Stimulated activated CD4-positive, alpha-beta T cell treated with anti-CD3 and anti-CD28 coated beads, TNF-alpha, amount 100 ng/mL, for 48 hours (primary cell): ENCODE measurements around the gene BCL7A.
"Not testable (repeated sequence)": the region's sequence is repeated elsewhere in the genome, so short reads cannot be mapped to it uniquely, and the experiment has no call there.

Experiments
- DNase-seq, 3 donors: peaks; one replicate each; pipeline ENCODE4 v3.0.0-alpha.2; 2020; ENCODE audit warnings: low read depth in 3 of 3

BCL7A gene

DNA sequence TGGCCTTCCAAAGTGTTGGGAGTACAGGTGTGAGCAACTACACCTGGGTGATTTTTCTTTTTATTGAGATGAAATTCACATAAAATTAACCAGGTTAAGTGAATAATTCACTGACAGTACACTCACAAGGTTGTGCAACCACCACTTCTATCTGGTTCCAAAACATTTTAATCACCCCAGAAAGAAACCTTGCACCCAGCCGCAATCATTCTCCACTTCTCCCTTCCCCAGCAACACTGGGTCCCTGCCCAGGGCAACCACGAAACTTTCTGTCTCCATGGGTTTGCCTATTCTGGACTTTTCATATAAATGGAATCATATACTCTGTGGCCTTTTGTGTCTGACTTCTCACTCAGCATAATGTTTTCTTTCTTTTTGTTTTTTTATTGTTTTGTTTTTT is 30.6 kb downstream of the BCL7A start:
- DNase-seq = no peak

DNA sequence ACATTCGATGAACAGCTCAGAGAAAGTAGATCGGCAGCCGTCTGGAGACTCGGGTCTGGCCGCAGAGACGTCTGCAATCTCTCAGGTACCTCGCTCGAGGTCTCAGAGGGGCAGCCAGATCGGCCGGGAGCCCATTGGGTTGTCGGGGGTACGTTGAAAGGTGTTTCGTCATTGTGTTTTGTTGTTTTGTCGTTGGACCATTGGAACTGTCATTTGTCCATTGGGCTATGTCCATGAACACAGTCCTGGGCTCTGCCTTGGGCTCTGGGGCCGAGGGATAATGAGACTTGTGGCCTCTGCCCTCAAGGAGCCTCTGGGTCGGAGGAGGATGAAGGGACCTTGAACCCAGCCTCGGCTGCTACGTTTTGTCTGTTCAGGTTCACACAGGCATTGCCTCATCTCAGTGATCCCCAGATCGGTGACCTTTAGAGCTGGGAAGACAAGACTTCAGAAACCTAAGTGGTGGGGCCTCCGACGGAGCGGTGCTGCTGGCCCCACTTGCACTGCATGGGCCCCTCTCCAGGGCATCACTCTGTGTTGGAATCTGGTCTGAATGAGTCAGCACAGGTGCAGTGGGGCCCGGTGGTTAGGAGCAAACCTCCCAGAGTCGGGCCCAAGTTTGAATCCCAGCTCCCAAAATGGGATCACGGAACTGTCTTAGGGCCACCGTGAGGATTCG is 33.3 kb downstream of the BCL7A start:
- no peak for DNase-seq

GRCh38 chr12:122056406-122056805 is 34.7 kb downstream of the BCL7A start:
- not testable (repeated sequence) for DNase-seq

- DNase-seq = no peak
Measured at GRCh38 chr12:122057007-122057735, 35.5 kb downstream of the BCL7A start.

DNA sequence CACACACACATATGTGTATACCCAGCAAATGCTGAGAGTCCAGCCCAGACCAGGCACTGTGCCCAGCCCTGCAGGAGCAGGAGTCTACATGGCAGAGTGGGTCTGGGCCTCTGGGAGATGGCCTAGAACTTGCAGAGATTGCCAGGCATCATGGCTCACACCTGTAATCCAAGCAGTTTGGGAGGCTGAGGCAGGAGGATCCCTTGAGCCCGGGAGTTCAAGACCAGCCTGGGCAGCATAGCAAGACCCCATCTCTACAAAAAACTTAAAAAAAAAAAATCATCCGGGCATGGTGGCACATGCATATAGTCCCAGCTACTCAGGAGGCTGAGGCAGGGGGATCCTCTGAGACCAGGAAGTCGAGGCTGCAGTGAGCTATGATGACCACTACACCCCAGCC is 36.1 kb downstream of the BCL7A start:
- DNase-seq = no peak

GRCh38 chr12:122058549-122059149 is 37.0 kb downstream of the BCL7A start:
- DNase-seq = no peak

GRCh38 chr12:122059203-122059960 is 37.7 kb downstream of the BCL7A start:
- DNase-seq = no peak

DNA sequence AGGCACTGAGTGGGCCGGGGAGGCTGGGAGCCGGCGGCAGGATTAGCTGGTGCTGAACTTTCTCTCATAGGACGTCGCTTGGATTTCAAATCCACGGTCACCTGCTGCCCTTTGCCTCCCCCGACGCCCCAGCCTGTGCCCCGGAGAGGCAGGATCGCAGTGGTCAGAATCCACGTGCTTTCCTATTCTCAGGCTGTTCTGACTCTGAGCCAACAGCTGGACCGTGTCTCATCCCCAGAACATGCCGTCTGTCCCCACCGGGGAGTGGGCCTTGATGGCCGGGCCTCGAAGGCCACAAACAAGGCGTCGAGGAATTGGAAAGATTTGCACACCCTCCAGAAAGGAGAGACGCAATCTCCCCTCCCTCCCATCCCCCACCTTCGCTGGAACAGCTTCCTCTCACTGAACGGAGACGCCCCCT is 38.4 kb downstream of the BCL7A start:
- DNase-seq = no peak

GRCh38 chr12:122061253-122061652 is 39.6 kb downstream of the BCL7A start:
- no peak for DNase-seq

- no peak for DNase-seq
Measured at GRCh38 chr12:122062832-122063693, 41.4 kb downstream of the BCL7A start.

GRCh38 chr12:122063694-122064024 is 42.0 kb downstream of the BCL7A start:
- DNase-seq = no peak

DNA sequence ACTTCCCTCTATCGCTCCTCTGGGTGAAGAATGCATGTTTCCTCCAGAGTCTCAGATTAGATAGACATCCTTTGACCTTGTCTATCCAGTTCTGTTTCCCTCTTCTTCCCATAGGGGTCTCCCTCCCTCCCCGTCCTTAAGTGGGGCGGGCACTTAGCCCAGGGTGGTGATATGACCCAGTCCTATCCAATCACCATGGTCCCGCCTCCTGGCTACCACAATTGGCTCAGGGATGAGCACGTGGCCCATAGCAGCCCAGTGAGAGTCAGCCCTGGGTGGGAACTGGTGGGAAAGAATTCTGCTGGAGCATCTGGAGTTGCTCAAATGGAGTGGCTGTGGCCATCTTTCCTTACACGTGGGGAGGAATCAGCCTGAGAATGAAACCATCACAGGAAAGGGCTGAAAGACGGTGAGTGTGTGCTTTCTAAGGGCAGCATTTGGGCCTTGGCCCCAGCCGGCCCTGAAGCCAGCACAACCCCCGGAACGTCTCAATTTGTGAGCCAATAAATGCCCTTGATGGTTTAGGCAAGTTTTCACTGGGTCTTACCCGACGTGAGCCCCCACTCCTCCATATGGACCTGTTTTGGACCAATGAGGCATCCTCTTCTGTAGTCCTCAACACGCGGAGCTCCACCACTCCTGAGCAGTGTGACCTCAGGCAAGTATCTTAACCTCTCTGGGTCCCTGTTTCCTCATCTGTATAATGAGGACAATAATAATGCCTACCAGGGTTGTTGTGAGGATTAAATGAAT is 42.5 kb downstream of the BCL7A start:
- no peak for DNase-seq

GRCh38 chr12:122064780-122065588 is 43.3 kb downstream of the BCL7A start:
- DNase-seq = no peak

DNA sequence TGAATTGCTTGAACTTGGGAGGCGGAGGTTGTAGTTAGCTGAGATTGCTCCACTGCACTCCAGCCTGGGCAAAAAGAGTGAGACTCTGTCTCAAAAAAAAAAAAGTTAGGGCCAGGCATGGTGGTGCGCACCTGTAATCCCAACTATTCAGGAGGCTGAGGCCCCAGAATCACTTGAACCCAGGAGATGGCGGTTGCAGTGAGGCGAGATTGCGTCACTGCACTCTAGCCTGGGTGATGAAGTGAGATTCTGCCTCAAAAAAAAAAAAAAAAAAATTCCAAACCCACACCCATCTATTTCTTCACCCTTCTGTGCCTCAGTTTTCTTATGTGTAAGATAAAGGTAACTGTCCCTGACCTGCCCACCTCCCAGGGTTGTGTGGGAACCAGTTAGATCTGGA is 45.9 kb downstream of the BCL7A start:
- DNase-seq = no peak

DNA sequence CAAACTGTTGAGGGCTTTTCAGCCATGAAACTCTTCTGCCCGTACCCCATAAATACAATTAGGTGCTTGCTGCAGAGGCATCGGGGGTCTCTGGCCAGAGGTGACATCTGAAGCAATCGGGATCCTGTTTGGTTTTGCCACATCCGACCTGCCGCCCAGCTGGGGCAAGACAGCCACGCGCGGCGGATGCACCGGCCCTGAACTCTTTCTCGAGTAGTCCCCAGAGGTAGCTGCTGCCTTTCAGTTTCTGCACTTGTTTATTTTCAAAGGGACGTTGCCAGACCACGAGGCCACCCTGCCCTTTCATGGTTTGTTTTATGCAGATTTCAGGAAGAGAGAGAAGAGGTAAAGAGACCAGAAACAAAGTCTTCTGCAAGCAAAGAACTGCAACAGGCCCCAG is 46.3 kb downstream of the BCL7A start:
- DNase-seq = no peak

- no peak for DNase-seq
Measured at GRCh38 chr12:122072031-122072970, 50.6 kb downstream of the BCL7A start.

- no peak for DNase-seq
Measured at GRCh38 chr12:122073815-122074214, 52.1 kb downstream of the BCL7A start.

DNA sequence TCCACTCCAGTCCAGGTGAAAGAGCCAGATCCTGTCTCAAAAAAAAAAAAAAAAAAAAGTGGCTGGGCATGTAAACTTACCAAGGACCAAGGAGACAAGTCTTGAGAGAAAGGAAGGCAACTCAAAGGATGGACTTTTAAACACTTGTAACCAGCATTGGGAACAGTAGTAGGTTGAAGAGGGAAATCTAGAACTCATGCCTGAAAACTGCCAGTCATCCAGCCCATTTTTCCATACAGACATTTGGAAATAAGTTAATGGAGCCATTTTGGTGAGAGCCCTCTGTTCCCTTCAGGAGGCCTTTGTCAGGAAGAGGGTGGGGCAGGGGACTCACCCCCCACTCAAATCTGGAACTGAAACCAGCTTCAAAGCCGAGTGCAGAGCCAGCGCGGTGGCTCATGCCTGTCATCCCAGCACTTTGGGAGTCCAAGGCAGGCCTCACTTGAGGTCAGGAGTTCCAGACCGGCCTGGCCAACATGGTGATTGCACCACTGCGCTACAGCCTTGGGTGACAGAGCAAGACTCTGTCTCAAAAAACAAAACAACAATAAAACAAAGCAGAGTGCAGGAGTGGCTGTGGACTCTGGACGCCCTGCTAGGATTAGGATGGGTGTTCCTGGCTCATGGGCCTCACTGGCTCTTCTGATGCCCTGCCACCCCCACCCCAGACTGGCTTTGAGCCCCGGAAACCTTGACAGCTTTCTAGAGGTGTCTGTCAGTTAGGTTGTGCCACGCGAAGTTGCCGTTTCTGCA is 55.2 kb downstream of the BCL7A start:
- DNase-seq = no peak
